Measurements from ENCODE around the gene WHAMM. TPM values are rescaled to one million over a fixed set of nuclear protein-coding genes. Genes with fewer than 3 reads are reported as not detected.

Gene WHAMM
- total RNA-seq, 2 experiments from 2014 or later = 8.6 to 13.6 TPM

- no peaks in the 10 kb centered on the region for H4K20me1 ChIP-seq (ENCODE audit: insufficient read depth, low read length)
- ChIA-PET POLR2A (no interaction called here), CTCF (ENCODE audit: unreplicated experiment) (no interaction called here)
- no peak overlapping the region for H3K4me3 ChIP-seq (ENCODE audit: low read depth, low read length, poor library complexity, severe bottlenecking)
- no TSS peak for BruUV-seq (replicated peaks)
- H3K9me2 ChIP-seq (ENCODE audit: insufficient read depth, low read length) = no peaks in the 10 kb centered on the region
- no peak overlapping the region for H3K4me2 ChIP-seq (ENCODE audit: low read length)
- TF ChIP-seq CTCF (conservative IDR thresholded peaks at IDR 0.05; ENCODE audit: low read length) = no peak
- H3K79me2 ChIP-seq (ENCODE audit: insufficient read depth, low read depth, low read length) = no peaks in the 10 kb centered on the region
- H3K36me3 ChIP-seq (ENCODE audit: insufficient read depth, low read length) = no peaks in the 10 kb centered on the region
- intact Hi-C loops (cut with micrococcal nuclease; ENCODE audit: unreplicated experiment) = no loop called here
- no peak overlapping the region for H2AFZ ChIP-seq (ENCODE audit: low read length)
- H3K9me3 ChIP-seq (ENCODE audit: low read length) = no peaks in the 10 kb centered on the region
- no peak for DNase-seq (ENCODE audit: low spot score)
- H3K27ac ChIP-seq (ENCODE audit: low read depth, low read length, poor library complexity, severe bottlenecking) = no peak overlapping the region
- no peaks in the 10 kb centered on the region for H3K4me1 ChIP-seq (ENCODE audit: insufficient read depth, low read length, poor library complexity, severe bottlenecking)
Measured at GRCh38 chr15:82877825-82878224, 68.4 kb downstream of the WHAMM start.

GRCh38 chr15:82878325-82878724 lies 68.9 kb downstream of the WHAMM start:
- TF ChIP-seq CTCF (conservative IDR thresholded peaks at IDR 0.05; ENCODE audit: low read length) (no peak), EZH2phosphoT487 (IDR thresholded peaks at IDR 0.05; ENCODE audit: borderline replicate concordance, low read depth, low read length) (no peak)
- ChIA-PET POLR2A (interaction anchor here (0.6 kb wide), 1 partner anchor 136 kb away, joined by 3 read pairs; no protein-coding TSS in a partner anchor), CTCF (ENCODE audit: unreplicated experiment) (no interaction called here)
- H4K20me1 ChIP-seq (ENCODE audit: insufficient read depth, low read length) = no peaks in the 10 kb centered on the region
- no peak for DNase-seq (ENCODE audit: low spot score)
- H3K9me2 ChIP-seq (ENCODE audit: insufficient read depth, low read length) = no peaks in the 10 kb centered on the region
- BruUV-seq (replicated peaks) = no TSS peak
- no peak overlapping the region for H3K27ac ChIP-seq (ENCODE audit: low read depth, low read length, poor library complexity, severe bottlenecking)
- no peak overlapping the region for H3K4me3 ChIP-seq (ENCODE audit: low read depth, low read length, poor library complexity, severe bottlenecking)
- no peak overlapping the region for H2AFZ ChIP-seq (ENCODE audit: low read length)
- no peak overlapping the region for H3K4me2 ChIP-seq (ENCODE audit: low read length)
- intact Hi-C loops (cut with micrococcal nuclease; ENCODE audit: unreplicated experiment) = no loop called here
- no peaks in the 10 kb centered on the region for H3K4me1 ChIP-seq (ENCODE audit: insufficient read depth, low read length, poor library complexity, severe bottlenecking)
- H3K36me3 ChIP-seq (ENCODE audit: insufficient read depth, low read length) = no peaks in the 10 kb centered on the region
- no peaks in the 10 kb centered on the region for H3K9me3 ChIP-seq (ENCODE audit: low read length)
- H3K79me2 ChIP-seq (ENCODE audit: insufficient read depth, low read depth, low read length) = no peaks in the 10 kb centered on the region

GRCh38 chr15:82880704-82881103 lies 71.3 kb downstream of the WHAMM start:
- Histone ChIP-seq H3K9me2 (ENCODE audit: insufficient read depth, low read length) (no peaks in the 10 kb centered on the region), H3K9me3 (ENCODE audit: low read length) (no peaks in the 10 kb centered on the region), H3K4me3 (ENCODE audit: low read depth, low read length, poor library complexity, severe bottlenecking) (no peak overlapping the region), H3K36me3 (ENCODE audit: insufficient read depth, low read length) (no peaks in the 10 kb centered on the region), H3K27ac (ENCODE audit: low read depth, low read length, poor library complexity, severe bottlenecking) (no peak overlapping the region), H2AFZ (ENCODE audit: low read length) (no peak overlapping the region), H3K79me2 (ENCODE audit: insufficient read depth, low read depth, low read length) (no peaks in the 10 kb centered on the region), H3K4me1 (ENCODE audit: insufficient read depth, low read length, poor library complexity, severe bottlenecking) (no peaks in the 10 kb centered on the region), H4K20me1 (ENCODE audit: insufficient read depth, low read length) (no peaks in the 10 kb centered on the region), H3K4me2 (ENCODE audit: low read length) (no peak overlapping the region)
- BruUV-seq (replicated peaks) = no TSS peak
- intact Hi-C loops (cut with micrococcal nuclease; ENCODE audit: unreplicated experiment) = no loop called here
- POLR2A ChIA-PET = no interaction called here
- CTCF ChIA-PET (ENCODE audit: unreplicated experiment) = no interaction called here
- DNase-seq (ENCODE audit: low spot score) = no peak
- 0 out of 2 replicates have a peak, but pooled peaks have one; percentile 20 for TF ChIP-seq CTCF (conservative IDR thresholded peaks at IDR 0.05; ENCODE audit: low read length)
- TF ChIP-seq EZH2phosphoT487 (IDR thresholded peaks at IDR 0.05; ENCODE audit: borderline replicate concordance, low read depth, low read length) = no peak
